CD4-positive, alpha-beta T cell treated with Interleukin-15 for 1 hour (primary cell): ENCODE measurements around the gene HSPB1.

Experiments
- DNase-seq: peaks from one replicate; pipeline ENCODE4 v3.0.0-alpha.2; 2020

Gene HSPB1

DNA sequence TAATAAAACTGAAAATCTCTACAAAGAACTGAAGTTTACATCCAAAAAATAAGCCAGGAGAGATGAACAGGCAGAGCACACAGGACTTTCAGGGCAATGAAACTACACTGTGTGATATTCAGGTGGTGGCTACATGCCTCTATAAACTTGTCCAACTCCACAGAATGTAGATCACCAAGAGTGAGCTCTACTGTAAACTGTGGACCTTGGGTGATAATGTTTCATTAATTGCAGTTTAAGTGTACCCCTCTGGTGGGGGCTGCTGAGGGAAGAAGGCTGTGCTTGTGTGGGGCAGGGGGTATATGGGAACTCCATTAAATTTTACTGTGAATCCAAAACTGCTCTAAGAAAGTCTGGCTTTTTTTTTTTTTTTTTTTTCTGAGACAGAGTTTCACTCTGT, 33.6 kb downstream of the HSPB1 start:
- no peak for DNase-seq

- no peak for DNase-seq
These were observed 34.7 kb downstream of the HSPB1 start for GRCh38 chr7:76337147-76337546.

- DNase-seq: no peak
These were observed 36.0 kb downstream of the HSPB1 start for GRCh38 chr7:76338298-76339084.

GRCh38 chr7:76340617-76341131, 38.2 kb downstream of the HSPB1 start:
- no peak for DNase-seq

GRCh38 chr7:76342222-76342621, 39.7 kb downstream of the HSPB1 start:
- DNase-seq: no peak

DNA sequence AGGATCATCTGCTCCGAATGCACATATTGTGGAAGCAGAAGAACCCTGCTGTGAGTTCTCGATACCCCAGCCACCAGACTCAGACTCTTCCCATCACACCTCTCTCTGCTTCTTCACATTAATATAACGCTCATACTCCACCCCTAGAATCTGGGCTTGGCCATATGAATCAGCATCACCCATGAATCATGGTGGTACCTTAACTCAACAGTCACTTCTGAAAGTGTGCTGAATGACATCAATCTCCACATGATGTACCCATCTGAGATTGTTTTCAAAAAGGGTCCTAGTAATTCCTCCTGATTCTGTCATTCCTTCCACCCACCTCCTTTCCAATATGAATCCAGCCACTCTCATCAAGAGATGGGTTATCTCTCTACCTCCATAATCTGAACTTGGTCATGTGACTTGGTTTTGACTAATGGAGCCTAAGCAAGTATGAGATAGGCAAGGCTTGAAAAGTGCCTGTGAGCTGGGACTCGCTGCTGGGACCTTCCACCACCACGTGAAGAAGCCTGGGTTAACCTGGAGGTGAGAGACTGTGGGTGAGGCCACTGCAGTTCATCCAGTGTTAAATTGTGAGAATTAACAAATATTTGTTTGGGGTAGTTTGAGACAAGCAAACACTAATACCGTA, 40.9 kb downstream of the HSPB1 start:
- DNase-seq: no peak

DNA sequence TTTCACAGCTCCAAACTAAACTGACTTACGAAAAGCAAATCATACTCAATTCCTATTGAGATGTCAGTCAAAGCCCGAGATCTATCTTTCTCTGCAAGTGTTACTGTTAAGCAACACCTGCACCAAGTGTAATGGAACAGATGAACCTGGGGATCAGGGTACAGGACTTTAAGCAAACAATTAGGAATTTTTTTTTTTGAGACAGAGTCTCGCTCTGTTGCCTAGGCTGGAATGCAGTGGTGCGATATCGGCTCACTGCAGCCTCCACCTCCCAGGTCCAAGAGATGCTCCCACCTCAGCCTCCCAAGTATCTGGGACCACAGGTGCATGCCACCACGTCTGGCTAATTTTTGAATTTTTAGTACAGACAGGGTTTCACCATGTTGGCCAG, 41.5 kb downstream of the HSPB1 start:
- DNase-seq: no peak

GRCh38 chr7:76346097-76346496, 43.6 kb downstream of the HSPB1 start:
- DNase-seq: no peak

- DNase-seq: no peak
These were observed 44.3 kb downstream of the HSPB1 start for GRCh38 chr7:76346778-76347177.

- no peak for DNase-seq
These were observed 45.2 kb downstream of the HSPB1 start for GRCh38 chr7:76347710-76348109.

DNA sequence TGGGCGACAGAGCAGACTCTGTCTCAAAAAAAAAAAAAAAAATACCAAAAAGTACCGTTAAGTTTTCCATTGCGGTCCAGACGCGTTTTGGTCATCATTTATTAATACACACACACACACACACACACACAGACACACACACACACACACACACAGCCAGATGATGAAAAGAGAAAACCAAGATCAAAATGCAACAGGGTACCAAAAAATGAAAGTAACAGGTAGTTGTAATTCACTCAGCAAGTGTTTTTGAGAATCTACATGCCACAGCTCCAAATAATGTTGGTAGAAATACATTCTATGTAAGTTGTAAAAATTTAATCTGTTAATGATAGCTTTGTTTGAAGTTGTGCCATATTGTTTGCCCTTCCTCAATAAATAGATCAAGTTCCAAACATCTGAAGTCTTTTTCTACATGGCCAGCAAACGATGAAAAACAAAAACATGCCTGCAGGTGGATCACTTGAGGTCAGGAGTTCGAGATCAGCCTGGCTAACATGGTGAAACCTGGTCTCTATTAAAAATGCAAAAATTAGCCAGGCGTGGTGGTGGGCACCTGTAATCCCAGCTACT, 46.9 kb downstream of the HSPB1 start:
- no peak for DNase-seq

DNA sequence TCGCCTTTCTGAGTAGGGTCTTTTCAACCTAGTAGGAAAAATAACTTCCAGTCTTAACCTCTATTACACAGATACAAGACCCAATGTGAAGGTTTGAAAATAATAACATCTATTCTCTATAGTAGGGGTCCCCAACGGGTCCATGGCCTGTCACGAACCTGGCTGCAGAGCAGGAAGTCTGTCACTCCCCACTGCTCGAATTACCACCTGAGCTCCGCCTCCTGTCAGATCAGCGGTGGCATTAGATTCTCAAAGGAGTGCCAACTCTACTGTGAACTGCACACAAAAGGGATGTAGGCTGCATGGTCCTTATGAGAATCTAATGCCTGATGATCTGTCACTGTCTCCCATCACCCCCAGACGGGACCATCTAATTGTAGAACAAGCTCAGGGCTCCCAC, 48.9 kb downstream of the HSPB1 start:
- DNase-seq: no peak

DNA sequence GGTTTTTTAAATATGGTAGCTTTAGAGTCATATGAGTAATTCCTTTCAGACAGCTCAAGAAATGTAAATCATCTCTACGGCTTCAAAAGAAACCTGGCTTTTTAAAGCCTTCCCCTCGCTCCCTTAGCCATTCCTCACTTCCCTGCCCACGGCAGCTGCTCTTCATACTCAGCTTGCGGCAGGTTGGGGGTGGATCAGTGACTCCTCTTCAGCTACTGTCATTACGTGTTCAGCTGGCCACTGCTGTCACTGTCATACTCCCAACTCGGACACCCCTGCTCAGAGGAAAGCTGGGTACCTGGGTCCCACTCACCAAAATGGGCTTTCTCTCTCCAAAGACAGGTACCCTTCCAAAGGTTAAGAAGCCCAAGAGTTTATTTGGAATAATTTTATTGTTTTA, 49.7 kb downstream of the HSPB1 start:
- DNase-seq: no peak

- DNase-seq: no peak
These were observed 51.3 kb downstream of the HSPB1 start for GRCh38 chr7:76353744-76354143.
